Activated T-cell treated with anti-CD3 and anti-CD28 coated beads for 1 hour (primary cell): ENCODE measurements around the gene SIK2.

Source experiments
- DNase-seq: peaks from one replicate; pipeline ENCODE4 v3.0.0-alpha.2; 2020; ENCODE audit warnings: low read depth

The SIK2 gene

GRCh38 chr11:111659201-111660115 is 57.2 kb downstream of the SIK2 start:
- no peak for DNase-seq

- DNase-seq: no peak
Observed at GRCh38 chr11:111660822-111661221, 58.6 kb downstream of the SIK2 start.

- DNase-seq: no peak
Observed at GRCh38 chr11:111663820-111664219, 61.6 kb downstream of the SIK2 start.

GRCh38 chr11:111665777-111666176 is 63.5 kb downstream of the SIK2 start:
- no peak for DNase-seq

- no peak for DNase-seq
Observed at GRCh38 chr11:111668980-111669379, 66.7 kb downstream of the SIK2 start.

DNA sequence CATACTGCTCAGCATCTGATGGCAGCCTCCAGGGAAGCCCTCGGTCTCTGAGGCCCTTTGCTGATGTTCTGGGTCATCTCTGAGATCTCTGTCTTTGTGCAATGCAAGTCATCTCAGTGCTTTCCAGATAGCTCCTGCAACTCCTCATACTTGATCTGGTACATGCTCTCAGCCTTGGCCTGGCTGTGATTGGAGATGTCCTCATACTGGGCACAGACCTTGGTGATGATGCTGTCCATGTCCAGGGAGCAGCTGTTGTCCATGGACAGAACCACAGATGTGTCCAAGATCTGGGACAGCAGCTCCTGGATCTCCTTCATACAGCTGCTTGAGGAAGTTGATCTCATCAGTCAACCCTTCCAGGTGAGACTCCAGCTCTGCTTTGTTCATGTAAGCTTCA is 69.1 kb downstream of the SIK2 start:
- DNase-seq: no peak

GRCh38 chr11:111672949-111673348 is 70.7 kb downstream of the SIK2 start:
- no peak for DNase-seq

GRCh38 chr11:111674941-111675340 is 72.7 kb downstream of the SIK2 start:
- no peak for DNase-seq

DNA sequence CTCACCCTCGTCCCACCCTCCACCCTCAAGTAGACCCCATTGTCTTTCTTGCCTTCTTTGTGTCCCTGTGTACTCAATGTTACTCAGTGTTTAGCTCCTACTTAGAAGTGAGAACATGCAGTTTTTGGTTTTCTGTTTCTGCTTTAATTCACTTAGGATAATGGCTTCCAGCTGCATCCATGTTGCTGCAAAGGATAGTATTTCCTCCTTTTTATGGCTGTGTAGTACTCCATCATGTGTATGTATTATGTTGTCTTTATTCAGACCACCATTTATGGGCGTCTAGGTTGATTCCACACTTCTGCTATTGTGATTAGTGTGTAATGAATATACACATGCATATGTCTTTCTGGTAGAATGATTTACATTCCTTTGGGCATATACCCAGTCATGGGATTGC is 73.6 kb downstream of the SIK2 start:
- no peak for DNase-seq

DNA sequence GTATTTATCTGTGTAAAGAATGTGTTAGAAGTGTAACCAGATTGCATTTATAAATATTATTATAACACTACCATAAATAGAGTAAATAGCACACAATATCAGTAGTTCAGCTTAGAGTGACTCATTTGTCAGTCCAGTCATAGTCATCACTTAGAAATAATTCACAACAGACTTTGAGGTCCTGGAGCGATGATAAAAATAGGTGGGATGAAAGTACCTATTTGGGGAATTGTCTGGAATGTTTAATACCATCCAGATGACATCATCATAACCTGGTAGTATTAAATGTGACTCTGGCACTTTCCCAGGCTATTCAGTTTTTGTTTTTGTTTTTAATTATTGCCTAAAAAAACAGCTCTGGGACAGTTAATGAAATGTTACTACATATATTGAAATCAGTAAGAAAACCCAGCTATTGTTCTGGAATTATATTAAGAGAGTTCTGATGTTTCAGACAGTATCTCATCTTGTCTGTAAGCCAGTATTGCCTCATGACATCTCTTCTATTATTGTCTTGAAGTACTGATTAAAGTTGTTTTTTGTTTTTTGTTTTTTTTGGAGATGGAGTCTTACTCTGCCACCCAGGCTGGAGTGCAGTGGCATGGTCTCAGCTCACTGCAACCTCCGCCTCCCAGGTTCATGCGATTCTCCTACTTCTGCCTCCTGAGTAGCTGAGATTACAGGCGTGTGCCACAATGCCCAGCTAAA is 74.8 kb downstream of the SIK2 start:
- DNase-seq: no peak

DNA sequence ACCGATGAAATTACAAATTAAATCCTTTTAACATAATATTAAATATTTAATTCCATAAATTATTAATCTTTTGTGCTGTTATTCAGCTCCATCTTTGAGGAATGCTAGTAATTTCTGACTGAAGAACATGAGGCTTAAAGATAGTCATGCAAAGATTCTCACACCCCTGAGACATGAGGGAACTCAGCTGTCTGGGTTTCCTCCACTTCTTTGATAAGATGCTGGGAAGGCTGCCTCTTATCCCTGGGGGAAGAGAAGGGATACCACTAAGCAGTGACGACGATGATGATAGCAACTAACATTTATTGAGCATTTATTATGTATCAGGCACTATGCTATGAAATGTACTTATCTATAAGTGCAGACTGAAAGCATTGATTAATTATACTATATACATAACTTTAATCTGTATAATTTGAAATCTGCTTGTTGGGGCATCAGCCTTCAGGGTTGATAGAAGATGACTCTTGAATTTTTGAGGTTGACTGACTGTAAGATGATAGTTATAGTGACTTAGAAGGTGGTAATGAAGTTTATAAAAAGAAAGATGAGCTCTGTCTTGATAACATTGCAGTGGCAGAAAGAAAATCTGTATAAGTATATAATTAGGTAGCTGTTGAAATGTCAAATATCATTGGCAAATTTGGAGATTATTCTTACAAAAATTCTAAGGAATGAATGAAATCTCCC is 78.4 kb downstream of the SIK2 start:
- DNase-seq: no peak

- DNase-seq: no peak
Observed at GRCh38 chr11:111683806-111684205, 81.6 kb downstream of the SIK2 start.

- DNase-seq: no peak
Observed at GRCh38 chr11:111684251-111684650, 82.0 kb downstream of the SIK2 start.

GRCh38 chr11:111688013-111688412 is 85.8 kb downstream of the SIK2 start:
- no peak for DNase-seq

DNA sequence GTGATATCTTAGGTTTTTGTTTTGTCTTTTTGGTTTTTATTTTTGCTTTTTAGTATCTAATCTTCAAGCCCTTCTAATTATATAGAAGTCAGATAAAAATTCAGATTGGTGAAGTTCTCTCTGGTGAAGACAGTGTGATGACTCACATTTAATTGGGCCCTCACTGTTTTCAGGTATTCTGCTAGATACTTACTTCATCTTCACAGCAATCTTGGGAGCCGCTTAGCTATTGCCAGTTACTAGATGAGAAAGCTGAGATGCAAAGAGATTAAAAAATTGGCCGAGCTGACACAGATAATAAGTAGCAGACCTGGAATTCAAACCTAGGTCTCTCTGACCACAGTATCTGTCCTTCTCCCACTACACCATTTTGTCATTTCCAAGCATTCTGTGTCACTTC is 88.9 kb downstream of the SIK2 start:
- DNase-seq: no peak

DNA sequence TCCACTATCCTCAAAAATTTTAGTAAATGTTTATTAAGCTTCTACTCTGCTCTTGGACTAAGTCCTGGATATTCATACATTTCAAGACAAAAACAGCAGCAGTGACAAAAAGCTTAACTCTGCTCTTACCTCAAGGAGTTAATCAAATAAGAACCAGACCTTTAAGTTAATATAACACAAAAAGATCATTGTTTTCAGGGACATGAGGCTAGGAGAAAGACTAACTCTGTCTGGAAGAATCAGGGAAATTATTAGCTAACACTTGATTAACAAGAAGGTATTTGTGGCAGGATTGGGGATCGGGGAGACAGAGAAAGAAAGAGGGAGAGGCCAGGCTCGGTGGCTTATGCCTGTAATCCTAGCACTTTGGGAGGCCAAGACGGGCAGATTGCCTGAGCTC is 89.5 kb downstream of the SIK2 start:
- no peak for DNase-seq

- DNase-seq: no peak
Observed at GRCh38 chr11:111693224-111693937, 91.1 kb downstream of the SIK2 start.

DNA sequence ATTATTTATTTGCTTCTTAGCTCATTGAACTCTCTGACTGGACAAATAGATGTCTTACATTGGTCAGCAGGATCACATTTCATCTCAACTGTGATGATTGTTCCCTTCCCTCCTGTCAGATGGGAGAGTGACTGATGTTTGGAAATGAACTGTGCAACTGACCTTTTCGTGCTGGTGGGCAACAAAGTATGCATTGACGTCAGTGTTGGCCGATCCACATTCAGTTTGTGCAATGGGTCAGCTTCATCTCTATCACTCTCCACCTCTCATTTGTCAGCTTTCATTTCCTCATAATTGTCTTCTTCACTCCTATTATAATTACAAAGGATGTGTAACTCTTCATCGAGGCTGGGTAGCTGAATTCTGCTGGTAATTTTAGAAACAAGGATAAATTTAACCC is 92.6 kb downstream of the SIK2 start:
- no peak for DNase-seq

GRCh38 chr11:111696556-111696955 is 94.3 kb downstream of the SIK2 start:
- no peak for DNase-seq

DNA sequence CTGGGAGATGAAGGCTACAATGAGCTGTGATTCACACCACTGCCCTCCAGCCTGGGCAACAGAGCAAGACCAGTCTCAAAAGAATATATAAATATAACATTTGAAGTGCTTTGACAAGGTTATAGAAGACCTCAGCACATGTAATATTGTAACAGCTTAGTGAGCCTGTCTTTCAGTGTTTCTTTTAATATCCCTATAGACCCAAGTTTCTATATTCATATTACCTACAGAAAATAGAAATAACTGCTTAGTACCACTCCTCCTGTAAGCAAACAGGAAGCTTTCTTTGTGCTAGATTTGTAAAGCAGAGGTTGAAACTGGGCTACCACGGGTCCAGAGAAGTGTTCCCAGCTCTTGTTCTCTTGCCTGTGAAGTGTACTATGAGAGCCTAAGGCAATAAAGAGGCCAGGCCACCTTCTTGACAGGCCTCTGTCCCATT is 95.7 kb downstream of the SIK2 start:
- no peak for DNase-seq

DNA sequence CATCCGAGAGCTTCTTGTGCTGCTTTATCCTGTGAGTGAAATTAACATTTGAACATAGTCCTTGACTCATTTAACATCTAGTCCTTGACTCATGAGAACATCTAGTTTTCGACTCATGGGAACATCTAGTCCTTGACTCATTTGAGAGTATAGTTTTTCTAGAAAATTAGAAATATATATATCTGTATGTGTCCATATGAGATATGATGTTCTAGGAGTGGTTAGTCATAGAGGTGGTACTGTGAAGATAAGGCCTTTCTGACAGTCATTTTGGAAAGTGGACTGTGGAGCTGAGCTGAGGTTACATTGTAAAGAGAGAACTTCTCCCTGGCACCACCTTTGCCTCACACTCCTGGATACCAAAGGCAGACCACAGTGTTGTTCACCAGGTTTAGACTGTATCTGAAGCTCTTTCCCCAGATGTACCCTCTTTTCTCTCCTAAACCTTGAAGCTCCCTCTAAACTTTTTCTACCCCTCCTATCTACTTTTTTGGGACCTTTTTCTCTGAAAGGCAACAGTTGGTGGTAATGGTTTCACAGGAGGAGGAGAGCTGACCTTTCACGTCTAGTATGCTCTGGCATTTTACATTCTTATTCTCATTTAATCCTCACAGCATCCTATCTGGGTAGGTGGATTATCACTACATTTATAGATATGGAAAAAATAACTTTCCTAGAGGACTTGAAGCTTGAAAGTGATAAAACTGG is 96.8 kb downstream of the SIK2 start:
- DNase-seq: no peak
